Trophoblast cell (in vitro differentiated cells and primary cell): Measurements from ENCODE around the gene MYZAP.

Experiments used
- DNase-seq, 2 donors: peaks; one replicate each; pipeline ENCODE4 v3.0.0-alpha.2; 2016
- H2AFZ ChIP-seq: 2 replicates; pipeline ENCODE4 v1.6.1; 2013; ENCODE audit warnings: low read length, moderate library complexity, mild to moderate bottlenecking; ENCODE audit not compliant: insufficient read depth, poor library complexity
- H2AK5ac ChIP-seq: 2 replicates; pipeline ENCODE4 v1.6.1; 2013; ENCODE audit warnings: mild to moderate bottlenecking, low read length
- H2BK120ac ChIP-seq: 2 replicates; pipeline ENCODE4 v1.6.1; 2013; ENCODE audit warnings: low read length, mild to moderate bottlenecking, moderate library complexity; ENCODE audit not compliant: insufficient read depth, poor library complexity
- H2BK12ac ChIP-seq: 2 replicates; pipeline ENCODE4 v1.6.1; 2013; ENCODE audit warnings: mild to moderate bottlenecking, low read length, moderate library complexity
- H2BK5ac ChIP-seq: 2 replicates; pipeline ENCODE4 v1.6.1; 2013; ENCODE audit warnings: low read length, low read depth, moderate library complexity, mild to moderate bottlenecking; ENCODE audit not compliant: poor library complexity
- H3K14ac ChIP-seq: 2 replicates; pipeline ENCODE4 v1.6.1; 2013; ENCODE audit warnings: mild to moderate bottlenecking, low read length
- H3K18ac ChIP-seq: 2 replicates; pipeline ENCODE4 v1.6.1; 2013; ENCODE audit warnings: mild to moderate bottlenecking, low read length
- H3K23ac ChIP-seq: 2 replicates; pipeline ENCODE4 v1.6.1; 2013; ENCODE audit warnings: low read length
- H3K27ac ChIP-seq: 2 replicates; pipeline ENCODE4 v1.5.1; 2013; ENCODE audit warnings: low read depth, mild to moderate bottlenecking, inconsistent platforms, low read length, moderate library complexity
- H3K27me3 ChIP-seq: 2 replicates; pipeline ENCODE4 v1.6.1; 2013; ENCODE audit warnings: inconsistent platforms, mild to moderate bottlenecking, low read length, moderate library complexity; ENCODE audit not compliant: insufficient read depth
- H3K36me3 ChIP-seq, 2 experiments: 1 replicate in 1 of 2; 2 replicates in 1 of 2; pipeline ENCODE4 v1.6.1; 2013; ENCODE audit warnings: low read length in 2 of 2, mild to moderate bottlenecking in 2 of 2, moderate library complexity in 1 of 2; ENCODE audit not compliant: insufficient read depth in 2 of 2, control insufficient read depth in 1 of 2
- H3K4ac ChIP-seq: 2 replicates; pipeline ENCODE4 v1.6.1; 2013; ENCODE audit warnings: low read depth, mild to moderate bottlenecking, low read length, moderate library complexity
- H3K4me1 ChIP-seq, 2 experiments: 1 replicate in 1 of 2; 2 replicates in 1 of 2; pipeline ENCODE4 v1.6.1; 2013; ENCODE audit warnings: low read length in 2 of 2, mild to moderate bottlenecking in 2 of 2, moderate library complexity in 1 of 2; ENCODE audit not compliant: insufficient read depth in 2 of 2, control insufficient read depth in 1 of 2
- H3K4me2 ChIP-seq: 2 replicates; pipeline ENCODE4 v1.6.1; 2013; ENCODE audit warnings: inconsistent platforms, mild to moderate bottlenecking, low read length, moderate library complexity
- H3K4me3 ChIP-seq: 2 replicates; pipeline ENCODE4 v1.5.1; 2013; ENCODE audit warnings: mild to moderate bottlenecking, low read depth, low read length, inconsistent platforms
- H3K79me1 ChIP-seq: one replicate; pipeline ENCODE4 v1.6.1; 2013; ENCODE audit warnings: low read length
- H3K79me2 ChIP-seq: 2 replicates; pipeline ENCODE4 v1.6.1; 2013; ENCODE audit warnings: low read length, mild to moderate bottlenecking; ENCODE audit not compliant: control insufficient read depth, insufficient read depth, poor library complexity
- H3K9ac ChIP-seq: 2 replicates; pipeline ENCODE4 v1.6.1; 2013; ENCODE audit warnings: mild to moderate bottlenecking, low read length
- H3K9me3 ChIP-seq: 2 replicates; pipeline ENCODE4 v1.6.1; 2013; ENCODE audit warnings: low read depth, mild to moderate bottlenecking, control low read depth, inconsistent platforms, low read length; ENCODE audit not compliant: insufficient read depth
- H4K12ac ChIP-seq: 2 replicates; pipeline ENCODE4 v1.6.1; 2013; ENCODE audit warnings: low read depth, mild to moderate bottlenecking, low read length, moderate library complexity
- H4K8ac ChIP-seq: 2 replicates; pipeline ENCODE4 v1.6.1; 2013; ENCODE audit warnings: low read depth, mild to moderate bottlenecking, low read length, moderate library complexity
- H4K91ac ChIP-seq: one replicate; pipeline ENCODE4 v1.6.1; 2013; ENCODE audit warnings: low read depth, mild to moderate bottlenecking, low read length, moderate library complexity
- WGBS: extraction: QIAGEN DNeasy Blood & Tissue Kit; methylation state at CpG from one replicate; pipeline ENCODE4 v1.1.7; 2013; ENCODE audit warnings: missing lambda C conversion rate; ENCODE audit not compliant: insufficient read length, insufficient coverage; ENCODE audit errors: extremely low coverage; 5-methylcytosine and 5-hydroxymethylcytosine counted together

MYZAP gene

GRCh38 chr15:57647791-57648130, 56.1 kb downstream of the MYZAP start:
- Histone ChIP-seq H3K4me3 (no peak overlapping the region), H3K4me1 (no peaks in the 10 kb centered on the region), H2BK5ac (no peak overlapping the region), H3K4ac (no peak overlapping the region), H3K27ac (no peak overlapping the region), H3K23ac (no peak overlapping the region), H4K12ac (no peak overlapping the region), H2AK5ac (no peak overlapping the region), H3K36me3 (no peaks in the 10 kb centered on the region), H3K9me3 (no peaks in the 10 kb centered on the region), H4K8ac (no peak overlapping the region), H2AFZ (no peak overlapping the region), H3K9ac (no peak overlapping the region), H3K79me2 (no peaks in the 10 kb centered on the region), H4K91ac (no peak overlapping the region), H3K4me2 (no peak overlapping the region), H3K14ac (no peak overlapping the region), H3K27me3 (no peaks in the 10 kb centered on the region), H2BK12ac (no peak overlapping the region), H2BK120ac (no peak overlapping the region), H3K79me1 (no peaks in the 10 kb centered on the region), H3K18ac (no peak overlapping the region)
- no peak for DNase-seq
- WGBS, result no CpG with 5 or more reads among the region's 3 CpGs

- WGBS, result no CpG with 5 or more reads among the region's 3 CpGs
- no peaks in the 10 kb centered on the region for H3K27me3 ChIP-seq
Measured at GRCh38 chr15:57649138-57649537, 57.4 kb downstream of the MYZAP start.

GRCh38 chr15:57651445-57651844, 59.7 kb downstream of the MYZAP start:
- no peak overlapping the region for H2BK5ac ChIP-seq
- WGBS, result no CpG with 5 or more reads among the region's 3 CpGs
- no peak overlapping the region for H3K14ac ChIP-seq
- H4K91ac ChIP-seq, result no peak overlapping the region
- H3K18ac ChIP-seq, result no peak overlapping the region
- no peaks in the 10 kb centered on the region for H3K4me1 ChIP-seq
- H3K27ac ChIP-seq, result no peak overlapping the region
- DNase-seq, result no peak
- no peak overlapping the region for H3K23ac ChIP-seq
- H3K4ac ChIP-seq, result no peak overlapping the region
- H3K4me3 ChIP-seq, result no peak overlapping the region
- H2AFZ ChIP-seq, result no peak overlapping the region
- H2BK120ac ChIP-seq, result no peak overlapping the region
- H3K9me3 ChIP-seq, result no peaks in the 10 kb centered on the region
- H3K36me3 ChIP-seq, result no peaks in the 10 kb centered on the region
- no peak overlapping the region for H4K8ac ChIP-seq
- no peak overlapping the region for H2AK5ac ChIP-seq
- H3K79me2 ChIP-seq, result no peaks in the 10 kb centered on the region
- H3K4me2 ChIP-seq, result no peak overlapping the region
- no peaks in the 10 kb centered on the region for H3K27me3 ChIP-seq
- no peak overlapping the region for H2BK12ac ChIP-seq
- H4K12ac ChIP-seq, result no peak overlapping the region
- no peaks in the 10 kb centered on the region for H3K79me1 ChIP-seq
- no peak overlapping the region for H3K9ac ChIP-seq

More at GRCh38 chr15:57649138-57649537, 57.4 kb downstream of the MYZAP start:
- Histone ChIP-seq H2BK120ac (no peak overlapping the region), H2BK12ac (no peak overlapping the region), H3K9ac (no peak overlapping the region), H4K12ac (no peak overlapping the region), H3K79me2 (no peaks in the 10 kb centered on the region), H4K8ac (no peak overlapping the region), H3K4me2 (no peak overlapping the region), H3K18ac (no peak overlapping the region), H3K4me1 (no peaks in the 10 kb centered on the region), H3K9me3 (no peaks in the 10 kb centered on the region), H3K79me1 (no peaks in the 10 kb centered on the region), H3K14ac (no peak overlapping the region), H2AK5ac (no peak overlapping the region), H3K36me3 (no peaks in the 10 kb centered on the region), H3K27ac (no peak overlapping the region), H3K23ac (no peak overlapping the region), H3K4me3 (no peak overlapping the region), H2BK5ac (no peak overlapping the region), H3K4ac (no peak overlapping the region), H4K91ac (no peak overlapping the region), H2AFZ (no peak overlapping the region)
- DNase-seq, result no peak

- Histone ChIP-seq H2BK12ac (no peak overlapping the region), H3K14ac (no peak overlapping the region), H3K4ac (no peak overlapping the region), H3K18ac (no peak overlapping the region), H3K4me1 (no peaks in the 10 kb centered on the region), H4K12ac (no peak overlapping the region), H2BK120ac (no peak overlapping the region), H3K27me3 (no peaks in the 10 kb centered on the region), H3K36me3 (no peaks in the 10 kb centered on the region), H2AK5ac (no peak overlapping the region), H3K4me2 (no peak overlapping the region), H3K79me1 (no peaks in the 10 kb centered on the region), H4K91ac (no peak overlapping the region), H4K8ac (no peak overlapping the region), H2BK5ac (no peak overlapping the region), H3K79me2 (no peaks in the 10 kb centered on the region), H3K23ac (no peak overlapping the region), H3K9ac (no peak overlapping the region), H3K27ac (no peak overlapping the region), H3K4me3 (no peak overlapping the region), H2AFZ (no peak overlapping the region), H3K9me3 (no peaks in the 10 kb centered on the region)
- no CpG with 5 or more reads among the region's 4 CpGs for WGBS
- no peak for DNase-seq
Measured at GRCh38 chr15:57652481-57652880, 60.8 kb downstream of the MYZAP start.
